GM18909 (cell line): ENCODE measurements around the gene MAPKAPK3.

Experiments used
- ATAC-seq: cut with Tn5 transposase; IDR thresholded peaks from one replicate; pipeline ENCODE4 v1.9.1; 2021; ENCODE audit warnings: mild to moderate bottlenecking; ENCODE audit not compliant: unreplicated experiment, poor library complexity

Gene MAPKAPK3

GRCh38 chr3:50607271-50608091, 9.5 kb upstream of the MAPKAPK3 start:
- ATAC-seq = no peak

- ATAC-seq = no peak
Observed at GRCh38 chr3:50608278-50608677, 8.7 kb upstream of the MAPKAPK3 start.

DNA sequence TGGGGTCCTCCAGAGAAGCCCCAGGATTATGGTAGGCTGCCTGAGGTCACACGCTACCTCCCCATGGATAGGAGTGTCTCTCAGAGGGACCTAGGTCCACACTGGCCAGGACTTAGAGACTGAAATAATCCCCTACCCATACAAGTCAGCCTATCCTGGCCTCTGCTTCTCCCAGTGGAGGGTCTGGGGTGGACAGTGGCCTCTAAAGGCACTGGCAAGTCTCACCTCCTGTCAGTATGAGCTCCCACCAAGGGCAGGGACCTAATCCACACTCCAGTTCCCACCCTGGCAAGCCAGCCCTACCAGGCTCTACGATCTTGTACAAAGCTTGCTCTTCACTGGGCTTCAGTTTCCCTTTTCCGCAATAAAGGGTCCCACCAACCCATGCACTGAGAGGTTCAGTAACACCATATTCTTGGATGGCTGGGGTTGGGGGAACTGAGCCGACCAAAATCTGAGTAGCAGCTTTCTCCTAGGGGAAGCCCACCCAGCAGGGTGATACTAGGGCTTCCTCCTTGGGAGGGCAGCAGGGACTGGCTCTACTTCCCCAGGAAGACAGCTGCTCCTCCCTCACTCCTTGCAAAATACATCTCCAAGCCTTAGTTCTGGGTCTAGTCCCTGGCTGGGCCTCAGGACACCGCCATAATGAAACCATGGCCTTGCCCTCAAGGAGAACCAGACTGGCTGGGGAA, 7.7 kb upstream of the MAPKAPK3 start:
- ATAC-seq = no peak

GRCh38 chr3:50609763-50610085, 7.2 kb upstream of the MAPKAPK3 start:
- no peak for ATAC-seq

DNA sequence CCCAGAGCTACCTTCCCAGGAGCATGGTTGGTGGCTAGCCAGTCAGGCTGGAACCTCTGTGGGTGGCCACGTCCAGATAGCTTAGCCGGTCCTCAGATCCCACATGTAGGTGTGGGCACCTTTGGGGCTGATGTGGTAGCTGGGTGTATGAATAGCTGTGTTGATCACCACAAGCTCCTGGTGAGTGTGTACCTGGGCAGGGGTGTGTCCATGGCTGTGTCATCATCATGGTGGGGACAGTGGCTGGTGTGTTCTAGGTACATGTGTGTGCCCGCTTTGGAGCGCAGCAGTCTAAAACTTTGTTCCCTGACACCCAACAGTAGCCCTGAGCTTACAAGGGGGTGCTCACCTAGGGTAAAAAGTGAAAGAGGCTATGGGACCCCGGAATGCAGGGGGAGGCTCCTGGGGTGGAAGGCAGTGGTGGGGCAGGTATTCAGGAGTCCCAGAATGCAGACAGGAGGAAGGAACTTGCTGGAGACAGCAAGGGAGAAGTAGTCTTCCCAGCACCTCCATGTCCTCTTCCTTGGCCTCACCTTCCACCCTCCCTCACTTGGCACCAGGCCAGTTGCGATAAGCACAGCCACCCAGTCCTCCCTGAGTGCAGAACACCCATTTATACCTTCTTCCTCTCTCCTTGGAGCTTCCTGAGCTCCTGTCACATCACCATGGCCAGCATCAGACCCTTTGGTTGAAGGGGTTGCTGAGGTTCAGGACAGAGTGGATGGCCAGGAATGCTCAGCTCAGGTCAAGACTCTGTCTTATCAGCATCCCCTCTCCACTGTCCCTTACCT, 6.6 kb upstream of the MAPKAPK3 start:
- ATAC-seq = no peak

DNA sequence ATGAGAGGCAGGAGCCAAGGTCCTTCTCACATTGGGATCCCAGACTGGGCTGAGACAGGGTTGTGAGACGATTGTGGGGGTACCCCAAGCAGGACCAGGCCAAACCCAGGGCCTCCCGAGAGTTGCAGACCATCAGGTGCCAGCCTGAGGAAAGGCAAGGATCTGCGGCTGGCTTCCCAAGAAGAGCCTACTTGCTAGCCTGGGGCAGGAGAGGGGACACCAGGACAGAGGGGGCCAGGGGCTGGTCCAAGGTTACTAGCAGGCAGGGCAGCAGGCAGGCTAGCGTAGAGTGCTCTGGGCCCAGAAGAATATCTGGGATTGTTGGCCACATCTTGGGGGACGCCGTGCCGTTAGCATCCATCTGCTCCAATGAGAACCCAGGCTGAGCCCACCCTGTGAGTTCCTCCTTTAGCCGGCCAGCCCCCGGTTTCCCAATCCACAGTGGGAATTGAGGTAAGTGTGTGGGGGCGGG, 5.9 kb upstream of the MAPKAPK3 start:
- no peak for ATAC-seq

GRCh38 chr3:50611464-50612233, 5.3 kb upstream of the MAPKAPK3 start, which contains the start of gene CISH:
CISH (minus strand) TSS chr3:50611774; CDS start chr3:50611650, 124 bp downstream.
- peak; percentile 73 for ATAC-seq

DNA sequence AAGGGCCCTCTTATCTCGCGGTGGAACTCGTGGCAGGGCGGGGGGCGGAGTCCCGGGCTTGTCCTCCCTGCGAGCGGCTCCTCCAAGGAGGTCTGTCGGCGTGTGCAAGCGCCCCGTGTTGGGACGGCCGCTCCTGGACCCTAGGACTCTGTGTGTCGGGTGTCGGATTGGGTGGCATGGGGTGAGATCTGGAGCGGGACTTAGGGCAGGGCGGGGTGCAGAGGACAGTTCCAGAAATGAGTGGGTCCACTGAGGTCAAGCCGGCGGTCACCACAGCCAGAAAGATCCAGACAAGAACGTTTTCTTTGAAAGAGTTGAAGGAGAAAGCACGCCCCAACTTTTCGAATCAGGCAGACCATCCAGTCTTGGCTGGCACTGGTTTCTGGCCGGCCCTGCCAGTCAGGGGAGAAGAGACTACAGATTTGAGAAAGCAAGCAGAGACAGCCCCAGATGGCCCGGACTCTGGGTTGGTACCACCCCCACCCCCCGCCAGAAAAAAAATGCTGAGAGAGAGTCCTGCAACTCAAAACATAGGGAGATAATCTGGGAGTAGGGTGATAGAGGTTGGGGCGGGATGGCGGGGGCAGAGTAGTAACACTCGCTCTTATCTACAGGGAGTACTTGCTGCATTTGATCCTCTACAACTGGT, 4.6 kb upstream of the MAPKAPK3 start:
- ATAC-seq = no peak

- ATAC-seq = no peak
Observed at GRCh38 chr3:50612970-50613846, 3.7 kb upstream of the MAPKAPK3 start.

GRCh38 chr3:50615190-50615589, 1.8 kb upstream of the MAPKAPK3 start:
- ATAC-seq = no peak

DNA sequence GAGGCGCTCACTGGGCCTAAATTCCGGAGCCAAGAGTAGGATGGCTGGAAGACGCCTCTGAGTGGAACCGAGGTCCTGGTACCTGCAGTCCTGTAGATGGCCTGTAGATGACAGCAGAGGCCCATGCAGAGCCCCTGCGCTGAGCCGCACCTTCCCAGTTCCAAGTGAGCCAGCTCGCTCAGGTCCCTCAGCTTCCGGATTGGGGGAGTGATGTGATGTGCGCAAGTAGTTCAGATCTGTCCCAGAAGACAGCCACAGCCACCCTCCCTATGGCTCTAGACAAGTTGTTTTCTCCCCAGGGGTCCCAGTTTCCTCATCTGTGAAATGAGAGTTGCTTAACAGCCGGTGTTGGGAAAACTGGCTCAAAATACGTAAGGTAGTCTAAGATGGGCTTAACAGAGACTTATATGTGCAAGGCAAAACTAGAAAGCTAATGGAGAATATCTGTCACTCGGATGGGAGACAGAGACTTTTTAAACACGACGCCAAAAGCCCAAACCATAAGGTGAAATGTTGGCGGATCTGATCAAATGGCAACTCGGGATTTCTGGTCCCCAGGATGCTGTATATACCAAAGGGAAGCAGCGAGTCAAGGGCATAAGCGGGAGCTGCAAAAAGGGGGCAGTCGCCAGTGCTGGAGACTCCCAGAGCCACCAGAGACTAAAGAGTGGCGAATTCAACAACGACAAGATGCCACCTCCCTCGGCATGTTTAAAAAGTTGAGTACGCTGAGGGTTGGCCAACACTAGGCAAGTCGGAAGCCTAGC, 765 bp upstream of the MAPKAPK3 start:
- ATAC-seq = peak; percentile 33

DNA sequence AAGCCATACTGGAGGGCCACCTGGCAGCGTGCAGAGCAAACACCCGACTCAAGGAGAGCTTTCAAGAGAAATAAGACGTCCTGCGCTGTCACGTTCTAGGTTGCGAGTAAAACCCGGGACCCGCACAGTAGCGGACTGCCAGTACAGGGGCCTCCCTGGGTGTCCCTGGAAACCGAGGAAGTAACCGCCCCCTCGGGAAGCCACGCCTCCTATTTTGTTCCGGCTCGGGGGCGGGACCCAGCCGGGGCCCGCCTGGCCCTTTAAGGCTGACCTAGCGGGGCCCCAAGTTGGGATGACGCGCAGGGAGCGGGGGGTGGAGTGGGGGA, 218 bp upstream of the MAPKAPK3 start:
- peak; percentile 70 for ATAC-seq

DNA sequence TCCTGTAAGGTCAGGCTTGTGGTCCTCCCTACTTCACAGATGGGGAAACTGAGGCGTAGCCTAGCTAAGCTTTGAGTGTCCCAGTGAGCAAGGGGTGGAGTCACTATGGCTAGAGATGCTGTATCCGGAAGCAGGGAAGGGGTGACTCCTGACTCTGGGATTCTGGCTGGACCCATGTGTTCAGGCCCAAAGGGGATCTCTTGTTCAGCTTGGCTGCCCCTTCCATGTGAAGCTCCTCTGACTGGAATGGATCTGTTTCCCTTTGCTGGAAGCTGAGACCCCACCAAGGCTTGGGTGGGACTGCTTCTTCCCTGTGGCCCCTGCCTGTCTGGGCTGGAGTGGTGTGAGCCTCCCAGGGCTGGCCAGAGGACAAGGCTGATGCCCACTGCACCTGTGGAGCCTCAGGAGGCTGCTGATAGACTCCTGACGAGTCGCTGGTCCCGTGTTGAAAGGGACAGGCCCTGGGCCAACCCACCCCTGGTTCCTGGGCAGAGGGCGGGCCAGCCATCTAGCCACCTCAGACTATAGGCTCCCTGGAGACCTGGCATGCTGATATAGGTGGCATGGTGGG, 1.0 kb downstream of the MAPKAPK3 start:
- no peak for ATAC-seq

GRCh38 chr3:50620420-50620819, 3.5 kb downstream of the MAPKAPK3 start:
- ATAC-seq = no peak

DNA sequence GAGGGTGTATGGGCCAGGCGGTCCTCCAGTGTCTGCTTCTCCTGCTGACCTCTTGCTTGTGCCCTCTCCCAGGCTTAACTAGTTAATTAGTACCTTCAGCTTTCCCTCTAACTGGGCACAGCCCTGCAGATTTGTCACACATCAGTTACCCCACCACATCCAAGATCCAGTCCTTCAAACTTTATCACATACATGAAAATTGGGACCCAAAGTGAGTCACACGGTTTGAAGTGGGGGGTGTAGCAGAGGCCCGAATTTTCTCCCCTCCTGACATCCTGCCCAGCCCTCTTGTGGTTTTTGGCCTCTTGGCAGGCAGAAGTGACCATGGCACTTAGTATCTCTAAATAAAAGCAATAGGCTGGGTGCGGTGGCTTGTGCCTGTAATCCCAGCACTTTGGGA, 3.9 kb downstream of the MAPKAPK3 start:
- no peak for ATAC-seq

DNA sequence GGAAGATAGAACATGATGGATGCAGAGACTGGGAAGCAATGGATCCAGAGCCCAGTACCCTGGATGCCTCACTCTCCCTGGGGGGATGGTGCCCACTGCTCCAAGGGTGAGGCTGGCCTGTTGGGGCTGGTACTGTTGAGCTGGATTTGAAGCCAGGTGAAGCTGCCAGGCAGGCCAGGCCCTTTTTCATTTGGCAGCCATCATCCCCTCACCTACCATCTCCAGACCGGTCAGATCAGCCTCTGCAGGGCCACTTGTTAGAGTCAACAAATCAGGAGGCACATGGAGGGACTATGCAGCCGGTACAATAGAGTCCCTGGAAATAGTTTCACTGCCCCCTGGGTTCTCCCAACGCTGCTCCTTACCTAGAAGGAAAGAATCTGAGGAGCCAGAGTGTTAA, 5.9 kb downstream of the MAPKAPK3 start:
- no peak for ATAC-seq

DNA sequence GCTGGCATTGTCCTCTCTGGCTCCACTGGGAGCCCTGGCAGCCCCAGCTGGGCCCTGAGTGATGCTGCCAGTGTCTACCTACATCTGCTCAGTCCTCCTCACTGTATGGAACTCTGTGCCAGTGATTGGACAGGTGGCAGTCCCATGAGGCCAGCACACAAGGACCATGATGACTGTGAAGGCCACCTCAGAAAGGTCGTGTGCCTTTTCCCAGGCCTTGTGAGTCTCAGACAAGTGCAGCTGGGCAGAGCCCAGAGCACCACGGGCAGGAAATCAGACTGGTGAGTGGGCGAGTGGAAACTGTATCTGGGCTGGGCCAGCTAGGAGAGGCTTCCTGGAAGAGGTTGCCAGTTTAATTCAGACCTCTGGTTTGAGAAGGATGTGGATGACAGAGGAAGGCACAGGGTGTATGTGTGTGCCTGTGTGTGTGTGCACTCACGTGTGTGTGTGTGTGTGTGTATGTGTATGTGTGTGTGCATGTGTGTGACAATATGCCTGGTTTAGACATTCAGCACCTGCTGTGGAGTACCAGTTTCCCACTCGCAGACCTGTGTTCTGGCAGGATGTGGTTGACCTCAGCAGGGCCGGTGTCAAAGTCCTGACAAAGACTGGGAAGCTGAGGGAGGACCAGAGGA, 7.0 kb downstream of the MAPKAPK3 start:
- ATAC-seq = peak; percentile 57
